OCI-LY1 (cell line): ENCODE data around the gene GAL3ST2.

Source experiments
- CTCF ChIP-seq: fragments of 200-600 bp; sonication (generic), shearing (Covaris generic); IDR thresholded peaks from 2 replicates; pipeline ENCODE4 v1.5.1; 2017; ENCODE audit warnings: mild to moderate bottlenecking, antibody characterized with exemption, low read length, moderate library complexity, mixed read lengths
- EZH2 ChIP-seq: fragments of 200-600 bp; sonication (generic), shearing (Covaris generic); IDR thresholded peaks from 2 replicates; pipeline ENCODE4 v1.8.0; 2017; ENCODE audit warnings: borderline replicate concordance, mixed run types, mild to moderate bottlenecking, antibody characterized with exemption, low read length, moderate library complexity, mixed read lengths

GRCh38 chr2:241775223-241776177 lies 1.1 kb upstream of the GAL3ST2 start:
- no peak for TF ChIP-seq CTCF
- TF ChIP-seq EZH2: no peak
